GM21576 (cell line): ENCODE measurements around the gene ARMC2.
"Not testable (repeated sequence)": the region's sequence is repeated elsewhere in the genome, so short reads cannot be mapped to it uniquely, and the experiment has no call there.

ENCODE experiments used
- ATAC-seq: cut with Tn5 transposase; IDR thresholded peaks from one replicate; pipeline ENCODE4 v1.9.1; 2021; ENCODE audit warnings: mild to moderate bottlenecking, moderate library complexity; ENCODE audit not compliant: unreplicated experiment

ARMC2 gene

GRCh38 chr6:108914235-108915022 is 66.2 kb downstream of the ARMC2 start:
- no peak for ATAC-seq

GRCh38 chr6:108915258-108915657 is 67.0 kb downstream of the ARMC2 start:
- no peak for ATAC-seq

- ATAC-seq = no peak
Observed at GRCh38 chr6:108916026-108916686, 67.9 kb downstream of the ARMC2 start.

GRCh38 chr6:108920751-108921150 is 72.5 kb downstream of the ARMC2 start:
- ATAC-seq = no peak

GRCh38 chr6:108921547-108922361 is 73.5 kb downstream of the ARMC2 start:
- no peak for ATAC-seq

- no peak for ATAC-seq
Observed at GRCh38 chr6:108922499-108922898, 74.3 kb downstream of the ARMC2 start.

GRCh38 chr6:108927927-108928326 is 79.7 kb downstream of the ARMC2 start:
- ATAC-seq = no peak

GRCh38 chr6:108928650-108929049 is 80.4 kb downstream of the ARMC2 start:
- no peak for ATAC-seq

GRCh38 chr6:108931090-108931489 is 82.9 kb downstream of the ARMC2 start:
- not testable (repeated sequence) for ATAC-seq

- ATAC-seq = no peak
Observed at GRCh38 chr6:108937170-108937569, 88.9 kb downstream of the ARMC2 start.

GRCh38 chr6:108940741-108941140 is 92.5 kb downstream of the ARMC2 start:
- ATAC-seq = no peak

GRCh38 chr6:108941281-108941680 is 93.1 kb downstream of the ARMC2 start:
- ATAC-seq = no peak

GRCh38 chr6:108941859-108942258 is 93.6 kb downstream of the ARMC2 start:
- ATAC-seq = no peak

GRCh38 chr6:108942556-108943492 is 94.6 kb downstream of the ARMC2 start:
- no peak for ATAC-seq

- no peak for ATAC-seq
Observed at GRCh38 chr6:108944071-108944470, 95.8 kb downstream of the ARMC2 start.

GRCh38 chr6:108944707-108945680 is 96.8 kb downstream of the ARMC2 start:
- ATAC-seq = no peak

- no peak for ATAC-seq
Observed at GRCh38 chr6:108945681-108946159, 97.5 kb downstream of the ARMC2 start.

GRCh38 chr6:108946695-108947094 is 98.5 kb downstream of the ARMC2 start:
- no peak for ATAC-seq
